Fibroblast of lung (primary cell): ENCODE measurements around the gene H6PD. TPM values are rescaled to one million over a fixed set of nuclear protein-coding genes. Genes with fewer than 3 reads are reported as not detected.

Experiments
- DNase-seq, 2 donors: peaks; one replicate each; pipeline versions ENCODE4 v3.0.0 to v3.0.0-alpha.2; 2010; ENCODE audit warnings: low read depth in 2 of 2
- H2AFZ ChIP-seq: 2 replicates; pipeline ENCODE4 v1.5.1; 2012; ENCODE audit warnings: low read length, control low read depth, inconsistent platforms
- H3K27ac ChIP-seq: 2 replicates; pipeline ENCODE4 v1.5.1; 2011; ENCODE audit warnings: low read length, control low read depth; ENCODE audit not compliant: insufficient read depth
- H3K27me3 ChIP-seq: 2 replicates; pipeline ENCODE4 v1.5.1; 2011; ENCODE audit warnings: mild to moderate bottlenecking, low read length; ENCODE audit not compliant: control insufficient read depth, insufficient read depth
- H3K36me3 ChIP-seq: 2 replicates; pipeline ENCODE4 v1.5.1; 2011; ENCODE audit warnings: low read length; ENCODE audit not compliant: control insufficient read depth, insufficient read depth
- H3K4me1 ChIP-seq: 2 replicates; pipeline ENCODE4 v1.5.1; 2011; ENCODE audit warnings: low read length; ENCODE audit not compliant: control insufficient read depth, insufficient read depth; ENCODE audit errors: extremely low read depth
- H3K4me2 ChIP-seq: 2 replicates; pipeline ENCODE4 v1.5.1; 2011; ENCODE audit warnings: low read length, control low read depth; ENCODE audit not compliant: insufficient read depth; ENCODE audit errors: extremely low read depth
- H3K4me3 ChIP-seq, 4 experiments: fragments of 200-600 bp in 1 of 4; sonication (generic) in 1 of 4; replicated peaks in 1 of 4; 2 replicates each; pipeline ENCODE4 v1.5.1; 2011 to 2016; ENCODE audit warnings: low read length in 4 of 4, low read depth in 3 of 4, mild to moderate bottlenecking in 3 of 4, control low read depth in 2 of 4, inconsistent platforms in 1 of 4, mixed read lengths in 1 of 4; ENCODE audit not compliant: insufficient read depth in 1 of 4; ENCODE audit errors: control extremely low read depth in 1 of 4
- H3K79me2 ChIP-seq: 2 replicates; pipeline ENCODE4 v1.5.1; 2012; ENCODE audit warnings: mild to moderate bottlenecking, low read length, inconsistent platforms; ENCODE audit not compliant: control insufficient read depth, insufficient read depth
- H3K9ac ChIP-seq: 2 replicates; pipeline ENCODE4 v1.5.1; 2011; ENCODE audit warnings: mild to moderate bottlenecking, low read length, control low read depth; ENCODE audit not compliant: insufficient read depth
- H3K9me3 ChIP-seq: 2 replicates; pipeline ENCODE4 v1.5.1; 2012; ENCODE audit warnings: low read depth, low read length; ENCODE audit not compliant: control insufficient read depth, insufficient read depth
- H4K20me1 ChIP-seq: 2 replicates; pipeline ENCODE4 v1.5.1; 2011; ENCODE audit warnings: low read length; ENCODE audit not compliant: control insufficient read depth, insufficient read depth; ENCODE audit errors: extremely low read depth
- EZH2 ChIP-seq: IDR thresholded peaks from 2 replicates; pipeline ENCODE4 v1.5.1; 2012; ENCODE audit warnings: low read length, control low read depth, mild to moderate bottlenecking; ENCODE audit errors: missing control alignments
- polyA plus RNA-seq, 2 donors: library from polyadenylated mRNA; depleted of rRNA in 1 of 2; stranded (reverse) in 1 of 2; unstranded in 1 of 2; fragments of >200 nt; gene quantifications; 2 replicates each; pipeline ENCODE4 v1.2.1, GENCODE V29; 2011 to 2012; ENCODE audit warnings: missing spikeins in 1 of 2
- total RNA-seq: library from RNA; depleted of rRNA; stranded (reverse); fragments of >200 nt; gene quantifications from 2 replicates; pipeline ENCODE4 v1.2.1, GENCODE V29; 2014
- TF ChIP-seq, protein P1 (sequence below), 2 donors: IDR thresholded peaks in 1 of 2; conservative IDR thresholded peaks in 1 of 2; 1 replicate in 1 of 2; 2 replicates in 1 of 2; pipeline ENCODE4 v1.5.1; 2011 to 2012; ENCODE audit warnings: low read length in 2 of 2, control low read depth in 1 of 2, inconsistent platforms in 1 of 2, low read depth in 1 of 2, mild to moderate bottlenecking in 1 of 2

Gene H6PD
- total and polyA plus RNA-seq, 2 donors (not counting 1 experiment from before 2014, with no cell fraction given) = 15.2 to 23.5 TPM

DNA sequence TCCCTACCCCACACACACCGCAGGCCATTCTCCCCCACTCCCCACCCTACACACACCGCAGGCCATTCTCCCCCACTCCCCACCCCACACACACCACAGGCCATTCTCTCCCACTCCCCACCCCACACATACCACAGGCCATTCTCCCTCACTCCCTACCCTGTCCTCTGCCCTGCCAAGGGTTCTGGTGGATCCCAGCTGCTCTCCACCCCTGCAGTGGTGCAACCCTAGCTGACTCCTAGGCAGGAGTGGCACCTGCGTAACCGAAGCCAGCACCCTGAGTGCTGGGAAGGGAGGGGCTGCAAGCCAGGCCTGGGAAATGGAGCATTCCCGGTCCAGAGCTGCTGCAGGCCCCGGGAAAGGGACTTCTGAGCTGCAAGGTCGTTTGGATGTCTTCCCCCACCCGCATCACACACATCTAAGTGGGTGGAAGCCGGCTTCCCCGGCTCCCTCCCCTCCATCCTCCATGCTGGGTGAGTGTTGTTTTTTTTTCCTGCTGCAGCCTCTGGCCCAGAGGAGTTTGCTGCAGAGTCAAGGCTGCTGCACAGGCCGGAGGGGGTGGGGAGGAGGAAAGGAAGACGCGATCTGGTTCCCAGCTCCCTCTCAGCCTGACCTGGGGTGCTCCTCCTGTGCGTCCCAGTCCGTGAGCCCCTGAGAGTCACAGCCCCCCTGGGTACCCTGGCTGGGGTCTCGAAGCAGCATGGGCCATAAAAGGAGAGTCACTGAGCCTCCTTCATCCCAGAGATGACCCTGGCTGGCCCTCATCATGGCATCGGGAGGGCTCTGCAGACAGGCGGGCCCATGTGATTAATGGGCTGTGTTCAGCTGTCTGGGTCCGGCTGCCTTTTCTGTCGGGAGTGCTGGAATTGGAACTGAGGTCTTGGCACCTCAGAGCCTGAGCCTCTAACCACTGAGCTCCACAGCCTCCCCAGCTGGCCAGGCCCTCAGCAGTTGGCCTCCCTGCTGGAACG, 16.1 kb downstream of the H6PD start:
- no peak for DNase-seq
- no peak overlapping the region for H3K27ac ChIP-seq
- H3K9me3 ChIP-seq = no peaks in the 10 kb centered on the region
- H4K20me1 ChIP-seq = no peaks in the 10 kb centered on the region
- no peaks in the 10 kb centered on the region for H3K4me1 ChIP-seq
- H3K27me3 ChIP-seq = no peaks in the 10 kb centered on the region
- H3K4me3 ChIP-seq = no peak overlapping the region
- H2AFZ ChIP-seq = no peak overlapping the region
- H3K79me2 ChIP-seq = no peaks in the 10 kb centered on the region
- H3K36me3 ChIP-seq = peaks cover 2% of the 10 kb centered on the region
- no peak overlapping the region for H3K9ac ChIP-seq
- H3K4me2 ChIP-seq = no peak overlapping the region
- no peak for TF ChIP-seq EZH2
- TF ChIP-seq, protein P1, sequence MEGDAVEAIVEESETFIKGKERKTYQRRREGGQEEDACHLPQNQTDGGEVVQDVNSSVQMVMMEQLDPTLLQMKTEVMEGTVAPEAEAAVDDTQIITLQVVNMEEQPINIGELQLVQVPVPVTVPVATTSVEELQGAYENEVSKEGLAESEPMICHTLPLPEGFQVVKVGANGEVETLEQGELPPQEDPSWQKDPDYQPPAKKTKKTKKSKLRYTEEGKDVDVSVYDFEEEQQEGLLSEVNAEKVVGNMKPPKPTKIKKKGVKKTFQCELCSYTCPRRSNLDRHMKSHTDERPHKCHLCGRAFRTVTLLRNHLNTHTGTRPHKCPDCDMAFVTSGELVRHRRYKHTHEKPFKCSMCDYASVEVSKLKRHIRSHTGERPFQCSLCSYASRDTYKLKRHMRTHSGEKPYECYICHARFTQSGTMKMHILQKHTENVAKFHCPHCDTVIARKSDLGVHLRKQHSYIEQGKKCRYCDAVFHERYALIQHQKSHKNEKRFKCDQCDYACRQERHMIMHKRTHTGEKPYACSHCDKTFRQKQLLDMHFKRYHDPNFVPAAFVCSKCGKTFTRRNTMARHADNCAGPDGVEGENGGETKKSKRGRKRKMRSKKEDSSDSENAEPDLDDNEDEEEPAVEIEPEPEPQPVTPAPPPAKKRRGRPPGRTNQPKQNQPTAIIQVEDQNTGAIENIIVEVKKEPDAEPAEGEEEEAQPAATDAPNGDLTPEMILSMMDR (conservative IDR thresholded peaks at IDR 0.05 in 1 of 2, IDR thresholded peaks at IDR 0.05 in 1 of 2; ENCODE audit: low read depth in 1 of 2, low read length in 2 of 2) = no peak

DNA sequence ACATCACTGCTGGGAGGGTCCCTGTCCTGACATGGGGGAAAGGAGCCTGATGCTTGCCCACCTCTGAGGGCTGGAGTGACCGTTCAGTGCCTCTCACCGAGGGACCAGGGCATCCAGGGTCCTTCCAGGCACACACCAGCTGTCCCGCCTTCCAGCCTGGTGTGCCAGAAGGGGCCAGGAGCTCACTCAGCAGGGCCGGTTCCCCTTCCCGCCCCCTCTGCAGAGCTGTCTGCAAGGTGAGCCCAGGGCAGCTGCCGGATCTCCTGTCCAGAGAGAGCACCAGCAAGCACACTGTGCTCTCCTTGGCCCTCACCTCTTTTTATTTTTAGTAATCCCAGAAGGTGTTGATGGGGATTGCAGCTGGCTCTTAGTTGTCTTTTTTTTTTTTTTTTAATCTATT, 16.9 kb downstream of the H6PD start:
- no peak for TF ChIP-seq EZH2
- TF ChIP-seq, protein P1 (conservative IDR thresholded peaks at IDR 0.05 in 1 of 2, IDR thresholded peaks at IDR 0.05 in 1 of 2; ENCODE audit: low read depth in 1 of 2, low read length in 2 of 2) = no peak
- DNase-seq = no peak
- H3K27ac ChIP-seq = no peak overlapping the region
- no peaks in the 10 kb centered on the region for H4K20me1 ChIP-seq
- H3K27me3 ChIP-seq = no peaks in the 10 kb centered on the region
- H2AFZ ChIP-seq = no peak overlapping the region
- H3K4me3 ChIP-seq = no peak overlapping the region
- H3K9me3 ChIP-seq = no peaks in the 10 kb centered on the region
- no peaks in the 10 kb centered on the region for H3K79me2 ChIP-seq
- H3K4me2 ChIP-seq = no peak overlapping the region
- H3K4me1 ChIP-seq = no peaks in the 10 kb centered on the region
- H3K36me3 ChIP-seq = peaks cover 2% of the 10 kb centered on the region
- no peak overlapping the region for H3K9ac ChIP-seq

DNA sequence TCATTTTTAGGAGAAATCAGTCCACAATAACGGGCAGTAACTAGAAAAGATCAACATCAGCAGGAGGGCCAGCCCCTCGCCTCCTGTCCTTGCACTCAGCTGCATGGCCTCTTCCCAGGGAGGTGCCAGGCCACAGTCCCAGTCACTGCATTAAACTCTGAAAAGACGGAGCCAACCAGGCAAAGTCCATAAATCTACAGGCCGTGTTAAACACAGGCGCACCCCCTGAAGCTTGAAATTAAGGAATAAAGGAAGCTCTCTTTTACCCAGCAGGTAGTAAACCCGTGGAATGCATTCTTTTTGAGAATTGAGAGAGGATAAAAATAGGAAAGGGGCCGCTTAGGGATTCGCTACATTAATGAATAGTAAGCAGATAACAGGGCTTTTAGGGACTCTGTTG, 18.4 kb downstream of the H6PD start:
- no peaks in the 10 kb centered on the region for H3K79me2 ChIP-seq

More for the DNA sequence above, 18.4 kb downstream of the H6PD start:
- DNase-seq = no peak
- Histone ChIP-seq H3K9ac (no peak overlapping the region), H3K4me1 (no peaks in the 10 kb centered on the region), H3K27ac (no peak overlapping the region), H3K36me3 (peaks cover 2% of the 10 kb centered on the region), H4K20me1 (no peaks in the 10 kb centered on the region), H3K4me3 (no peak overlapping the region), H3K4me2 (no peak overlapping the region), H3K27me3 (no peaks in the 10 kb centered on the region), H3K9me3 (no peaks in the 10 kb centered on the region), H2AFZ (no peak overlapping the region)
- TF ChIP-seq, protein P1 (conservative IDR thresholded peaks at IDR 0.05 in 1 of 2, IDR thresholded peaks at IDR 0.05 in 1 of 2; ENCODE audit: low read depth in 1 of 2, low read length in 2 of 2) = no peak
- TF ChIP-seq EZH2 = no peak
